Germinal center (tissue), 1 donor: ENCODE measurements around the gene CCDC127.
"Not testable (repeated sequence)": the region's sequence is repeated elsewhere in the genome, so short reads cannot be mapped to it uniquely, and the experiment has no call there.

Experiments used
- DNase-seq: peaks from one replicate; pipeline ENCODE4 v3.0.0; 2012; ENCODE audit warnings: mixed read lengths, low spot score

The CCDC127 gene

DNA sequence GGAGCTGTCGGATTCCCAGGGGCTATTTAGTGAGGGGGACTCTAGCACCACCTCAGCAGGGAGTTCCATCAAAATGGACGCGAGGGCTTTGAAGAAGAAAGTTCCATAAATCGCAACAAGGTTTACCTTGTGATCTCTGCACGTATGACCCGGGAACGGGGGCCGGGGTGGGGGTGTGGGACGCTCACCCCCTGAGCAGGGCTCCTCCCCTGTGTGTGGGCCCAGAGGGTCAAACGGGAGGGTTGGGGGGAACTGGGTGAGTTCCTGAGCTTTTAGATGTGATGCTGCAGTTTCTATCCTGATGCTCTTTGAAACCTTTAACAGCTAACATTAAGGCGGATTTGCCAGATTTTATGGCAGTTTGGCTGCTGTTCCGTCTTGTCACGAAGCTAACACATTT is 45.5 kb downstream of the CCDC127 start:
- DNase-seq, result no peak

DNA sequence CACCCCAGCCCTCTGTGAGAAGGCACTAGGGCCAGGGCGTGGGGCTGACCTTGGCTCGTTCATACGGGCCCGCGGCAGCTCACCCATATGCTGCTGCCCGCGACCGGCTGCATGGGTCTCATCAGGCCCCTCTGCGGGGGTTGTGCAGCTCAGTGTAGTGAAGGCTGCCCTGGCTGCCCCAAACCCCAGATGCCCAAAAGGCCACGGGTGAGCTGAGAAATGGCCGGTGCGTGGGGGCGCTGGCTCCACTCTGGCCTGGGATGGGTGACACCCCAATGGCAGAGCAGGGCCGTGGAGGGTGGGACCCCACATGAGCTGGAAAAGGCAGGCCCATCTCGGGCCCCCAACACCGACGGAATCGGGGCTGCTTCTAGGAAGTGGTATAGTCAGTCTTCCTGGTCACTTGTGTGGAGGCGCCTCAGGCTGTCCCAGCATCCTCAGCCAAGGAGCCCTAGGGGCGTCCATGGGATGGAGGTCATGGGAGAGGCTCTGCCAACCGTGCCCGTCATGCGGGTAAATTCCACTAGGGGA is 46.1 kb downstream of the CCDC127 start:
- DNase-seq, result no peak

DNA sequence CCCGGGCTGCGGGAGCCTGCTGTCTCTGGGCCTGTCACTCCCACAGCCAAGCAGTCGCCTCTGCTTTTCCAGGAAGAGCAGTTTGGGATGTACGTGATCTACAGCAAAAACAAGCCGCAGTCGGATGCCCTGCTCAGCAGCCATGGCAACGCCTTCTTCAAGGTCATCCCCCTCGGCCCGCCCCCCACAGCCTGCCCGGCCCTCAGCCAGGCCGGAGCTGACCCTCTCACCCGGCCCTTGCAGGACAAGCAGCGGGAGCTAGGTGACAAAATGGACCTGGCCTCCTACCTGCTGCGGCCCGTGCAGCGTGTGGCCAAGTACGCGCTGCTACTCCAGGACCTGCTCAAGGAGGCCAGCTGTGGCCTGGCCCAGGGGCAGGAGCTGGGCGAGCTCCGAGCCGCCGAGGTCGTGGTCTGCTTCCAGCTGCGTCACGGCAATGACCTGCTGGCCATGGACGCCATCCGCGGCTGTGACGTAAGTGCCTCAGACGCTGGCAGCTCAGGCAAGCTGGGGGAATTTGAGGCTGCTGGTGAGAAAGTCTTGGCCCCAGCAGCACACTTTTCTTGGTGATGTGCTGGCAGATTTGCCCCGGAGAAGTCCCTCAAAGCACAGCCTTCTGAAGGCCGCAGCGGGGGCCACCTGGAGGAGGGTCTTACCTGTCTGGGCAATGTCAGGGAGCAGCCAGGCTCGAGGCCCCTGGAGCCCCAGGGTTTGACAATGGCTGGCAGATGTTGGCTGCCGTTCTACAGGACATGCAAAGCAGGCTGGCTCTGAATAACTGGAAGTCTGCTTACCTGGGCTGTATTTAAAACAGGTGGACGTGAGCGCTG is 46.8 kb downstream of the CCDC127 start:
- DNase-seq, result no peak

DNA sequence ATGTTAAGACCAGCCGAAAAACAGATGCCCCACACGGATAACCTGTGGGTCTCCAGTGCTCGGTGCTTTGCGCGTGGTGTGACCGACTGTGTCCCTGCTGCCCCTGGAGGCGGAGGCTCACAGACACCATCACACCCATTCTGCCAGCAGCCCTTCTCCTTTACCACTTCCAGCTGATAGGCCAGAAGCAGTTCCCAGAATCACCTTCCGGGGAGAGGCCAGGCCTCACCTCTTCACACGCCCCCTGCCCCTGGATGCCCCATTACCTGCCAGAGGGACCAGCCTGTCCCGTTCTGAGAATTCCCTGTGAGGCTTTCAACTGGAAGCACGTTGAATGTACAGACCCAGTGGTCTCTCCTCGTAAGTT is 48.2 kb downstream of the CCDC127 start:
- DNase-seq, result no peak

DNA sequence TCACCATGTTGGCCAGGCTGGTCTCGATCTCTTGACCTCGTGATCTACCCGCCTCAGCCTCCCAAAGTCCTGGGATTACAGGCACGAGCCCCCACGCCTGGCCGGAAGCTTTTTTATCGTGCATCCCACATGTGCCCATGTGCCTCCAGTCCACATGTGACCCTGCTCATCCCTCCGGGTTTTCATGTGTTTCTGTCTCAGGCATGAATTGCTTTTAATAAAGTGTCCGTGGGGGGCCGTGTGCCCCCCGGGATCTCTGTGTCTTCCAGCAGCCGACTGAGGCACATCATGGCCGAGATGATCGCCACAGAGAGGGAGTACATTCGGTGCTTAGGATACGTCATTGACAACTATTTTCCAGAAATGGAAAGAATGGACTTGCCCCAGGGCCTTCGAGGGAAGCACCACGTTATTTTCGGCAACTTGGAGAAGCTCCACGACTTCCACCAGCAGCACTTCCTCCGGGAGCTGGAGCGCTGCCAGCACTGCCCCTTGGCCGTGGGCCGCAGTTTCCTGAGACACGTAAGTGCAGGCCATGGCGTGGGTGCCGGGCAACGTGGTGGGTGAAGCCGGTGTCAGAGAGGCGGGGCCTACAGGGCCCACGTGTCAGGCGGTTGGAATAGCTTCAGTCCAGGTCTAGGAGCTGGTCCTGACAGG is 48.8 kb downstream of the CCDC127 start:
- no peak for DNase-seq

DNA sequence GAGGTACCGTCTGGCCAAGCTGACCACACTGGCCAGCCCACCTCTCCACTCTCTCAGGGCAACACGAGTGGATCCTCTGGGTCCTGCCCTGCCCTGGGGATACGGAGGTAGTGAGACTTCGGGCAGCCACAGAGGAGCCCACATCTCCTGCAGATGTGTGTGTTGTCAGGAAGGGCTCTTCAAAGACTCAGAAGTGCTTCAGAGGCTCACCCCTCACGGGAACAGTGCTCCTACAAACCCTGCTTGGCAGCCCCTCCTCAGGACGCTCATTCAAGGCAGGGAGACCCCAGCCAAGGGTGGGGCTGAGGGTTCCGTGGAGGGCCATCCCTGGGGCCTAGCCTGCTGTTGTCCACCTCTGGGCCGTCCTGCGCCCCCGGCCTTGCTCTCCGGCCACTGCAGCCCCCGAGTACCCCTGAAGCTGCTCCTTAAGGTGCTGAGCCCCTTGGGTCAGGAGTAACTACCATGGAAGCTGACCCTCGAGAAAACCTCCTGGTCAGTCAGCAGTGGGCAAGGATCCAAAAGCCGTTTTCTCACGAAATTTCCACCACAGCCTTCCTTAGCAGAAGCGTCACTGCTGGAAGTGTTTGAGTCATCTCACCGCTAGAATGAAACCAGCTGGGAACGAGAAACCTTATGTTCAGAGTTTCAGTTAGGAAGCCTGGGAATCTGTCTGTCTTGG is 49.8 kb downstream of the CCDC127 start:
- no peak for DNase-seq

DNA sequence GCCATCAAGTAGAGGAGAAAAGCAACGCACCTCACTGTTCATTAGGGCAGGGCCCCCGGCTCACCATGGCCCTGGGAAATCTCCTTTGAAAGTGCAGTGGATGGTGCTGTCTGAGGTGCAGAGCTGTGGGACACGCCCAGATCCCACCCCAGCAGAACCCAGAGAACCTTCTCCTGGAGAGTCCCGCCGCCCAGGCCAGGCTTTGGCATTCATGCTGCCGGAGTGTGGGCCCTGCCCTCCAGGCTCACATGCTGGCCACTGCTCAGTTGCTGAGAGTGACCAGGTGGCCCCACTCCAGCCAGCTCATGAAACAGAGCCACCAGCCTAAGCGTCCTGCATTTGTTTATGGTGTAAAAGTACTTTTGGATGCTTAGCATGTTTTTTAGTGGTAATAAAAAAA is 50.4 kb downstream of the CCDC127 start:
- no peak for DNase-seq

DNA sequence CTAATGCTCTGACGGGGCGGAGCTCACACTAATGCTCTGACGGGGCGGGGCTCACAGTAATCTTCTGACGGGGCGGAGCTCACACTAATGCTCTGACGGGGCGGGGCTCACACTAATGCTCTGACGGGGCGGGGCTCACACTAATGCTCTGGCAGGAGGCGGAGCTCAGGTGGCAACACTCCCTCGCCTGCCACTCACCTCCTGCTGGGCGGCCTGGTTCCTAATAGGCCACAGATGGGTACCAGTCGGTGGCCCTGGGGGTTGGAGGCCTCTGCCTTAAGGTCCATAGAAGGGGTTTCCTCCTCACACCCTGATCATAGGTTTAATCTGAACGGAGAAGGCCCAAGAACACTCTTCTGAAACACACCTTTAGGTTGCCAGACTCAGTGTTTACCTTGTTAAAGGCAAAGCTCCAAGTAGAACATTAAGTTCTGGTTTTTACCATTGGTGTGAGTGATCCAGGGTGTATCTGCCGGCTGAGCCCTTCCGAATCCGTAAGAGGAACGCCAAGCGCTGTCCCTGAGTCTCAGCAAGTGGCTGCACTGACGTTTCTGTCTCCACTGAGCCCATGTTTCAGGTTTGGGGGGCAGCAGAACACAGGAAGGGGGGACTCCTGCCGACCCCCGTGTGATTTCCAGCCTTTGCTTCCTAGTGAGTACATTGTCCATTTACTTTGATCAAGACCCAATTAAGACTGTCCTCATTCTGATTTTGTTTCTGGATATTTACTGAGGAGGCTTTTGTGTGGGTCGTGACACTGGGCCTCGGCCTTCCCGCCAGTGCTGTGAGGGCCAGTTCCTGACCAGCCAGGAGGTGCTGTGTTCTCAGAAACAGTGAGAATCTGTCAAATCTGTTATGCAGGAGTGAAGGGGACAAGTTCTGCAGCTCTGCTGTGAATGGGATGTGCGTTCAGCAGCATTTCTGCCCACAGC is 51.2 kb downstream of the CCDC127 start:
- no peak for DNase-seq

DNA sequence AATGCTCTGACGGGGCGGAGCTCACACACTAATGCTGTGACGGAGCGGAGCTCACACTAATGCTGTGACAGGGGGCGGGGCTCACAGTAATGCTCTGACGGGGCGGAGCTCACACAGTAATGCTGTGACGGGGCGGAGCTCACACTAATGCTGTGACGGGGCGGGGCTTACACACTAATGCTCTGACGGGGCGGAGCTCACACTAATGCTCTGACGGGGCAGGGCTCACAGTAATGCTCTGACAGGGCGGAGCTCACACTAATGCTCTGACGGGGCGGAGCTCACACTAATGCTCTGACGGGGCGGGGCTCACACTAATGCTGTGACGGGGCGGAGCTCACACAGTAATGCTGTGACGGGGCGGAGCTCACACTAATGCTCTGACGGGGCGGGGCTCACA is 53.2 kb downstream of the CCDC127 start:
- DNase-seq, result not testable (repeated sequence)

DNA sequence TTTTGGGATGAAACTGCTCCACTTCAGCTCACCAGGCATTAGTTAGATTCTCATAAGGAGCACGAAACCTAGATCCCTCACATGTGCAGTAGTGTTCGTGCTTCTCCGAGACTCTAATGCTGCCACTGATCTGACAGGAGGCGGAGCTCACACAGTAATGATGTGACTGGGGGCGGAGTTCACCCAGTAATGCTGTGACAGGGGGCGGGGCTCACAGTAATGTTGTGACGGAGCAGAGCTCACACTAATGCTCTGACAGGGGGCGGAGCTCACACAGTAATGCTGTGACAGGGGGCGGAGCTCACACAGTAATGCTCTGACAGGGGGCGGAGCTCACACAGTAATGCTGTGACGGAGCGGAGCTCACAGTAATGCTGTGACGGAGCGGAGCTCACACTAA is 53.7 kb downstream of the CCDC127 start:
- DNase-seq, result no peak

DNA sequence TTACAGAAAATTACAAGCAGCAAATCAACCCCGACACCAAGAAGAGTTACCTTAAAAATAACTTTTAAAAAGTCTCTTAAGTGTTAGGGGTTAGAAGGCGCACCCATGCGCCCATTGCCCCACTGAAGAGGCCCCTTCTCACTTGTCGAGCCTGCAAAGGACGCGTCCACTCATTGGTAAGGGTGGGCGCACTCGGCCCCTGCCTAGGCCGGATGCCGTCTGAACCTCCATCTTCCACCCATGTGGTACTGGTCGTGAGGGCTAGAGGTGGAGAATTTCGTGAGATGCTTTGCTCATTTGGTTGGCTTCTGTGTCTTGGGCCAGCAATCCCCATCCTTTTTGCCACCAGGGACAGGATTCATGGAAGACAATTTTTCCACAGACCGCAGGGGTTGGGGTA is 54.1 kb downstream of the CCDC127 start:
- DNase-seq, result no peak

DNA sequence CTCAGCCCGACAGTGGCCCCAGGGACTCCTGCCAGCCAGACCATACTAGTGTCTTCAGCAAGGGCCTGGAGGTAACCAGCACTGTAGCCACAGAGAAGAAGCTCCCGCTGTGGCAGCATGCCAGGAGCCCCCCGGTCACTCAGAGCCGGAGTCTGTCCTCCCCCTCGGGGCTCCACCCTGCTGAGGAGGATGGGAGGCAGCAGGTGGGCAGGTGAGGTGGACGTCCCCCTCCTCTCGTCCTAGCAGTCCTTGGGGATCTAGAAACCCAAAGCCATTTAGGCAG is 54.7 kb downstream of the CCDC127 start:
- DNase-seq, result no peak

DNA sequence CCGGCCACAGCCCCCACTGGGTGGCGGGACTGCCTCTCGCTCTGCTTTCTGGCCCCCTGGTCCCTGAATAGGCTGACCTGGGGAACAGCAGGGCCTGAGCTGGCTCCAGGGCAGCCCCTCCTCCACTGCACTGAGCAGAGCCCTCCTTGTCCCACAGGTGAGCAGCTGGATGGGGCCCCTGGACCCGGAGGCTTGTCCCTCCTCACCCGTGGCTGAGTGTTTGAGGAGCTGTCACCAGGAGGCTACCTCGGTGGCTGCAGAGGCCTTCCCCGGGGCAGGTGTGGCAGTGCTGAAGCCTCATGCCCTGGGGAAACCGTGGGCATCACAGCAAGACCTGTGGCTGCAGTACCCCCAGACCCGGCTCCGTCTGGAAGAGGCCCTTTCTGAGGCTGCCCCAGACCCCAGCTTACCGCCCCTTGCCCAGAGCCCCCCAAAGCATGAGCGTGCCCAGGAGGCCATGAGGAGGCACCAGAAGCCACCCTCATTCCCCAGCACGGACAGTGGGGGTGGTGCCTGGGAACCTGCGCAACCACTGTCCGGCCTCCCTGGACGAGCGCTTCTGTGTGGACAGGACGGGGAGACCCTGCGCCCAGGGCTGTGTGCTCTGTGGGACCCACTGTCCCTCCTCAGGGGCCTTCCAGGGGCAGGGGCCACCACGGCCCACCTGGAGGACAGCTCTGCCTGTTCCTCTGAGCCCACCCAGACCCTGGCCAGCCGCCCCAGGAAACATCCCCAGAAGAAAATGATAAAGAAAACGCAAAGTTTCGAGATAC is 55.2 kb downstream of the CCDC127 start:
- DNase-seq, result no peak

DNA sequence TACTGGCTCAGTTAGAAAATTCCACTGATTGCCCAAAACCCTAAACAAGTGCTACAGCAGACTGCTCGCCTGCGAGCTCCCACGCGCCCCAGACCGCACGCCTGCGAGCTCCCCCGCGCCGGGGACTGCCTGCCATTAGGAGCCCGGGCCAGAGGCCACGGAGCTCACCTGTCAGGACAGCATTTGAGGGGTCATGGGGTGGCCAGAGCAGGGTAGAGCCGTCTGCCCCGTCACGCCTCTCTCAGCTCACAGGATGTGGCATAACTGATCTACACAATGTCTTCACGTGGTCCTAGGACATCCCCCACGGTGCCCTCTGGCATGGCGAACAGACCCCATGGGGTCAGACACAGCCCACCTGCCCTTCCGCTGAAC is 55.8 kb downstream of the CCDC127 start:
- no peak for DNase-seq

DNA sequence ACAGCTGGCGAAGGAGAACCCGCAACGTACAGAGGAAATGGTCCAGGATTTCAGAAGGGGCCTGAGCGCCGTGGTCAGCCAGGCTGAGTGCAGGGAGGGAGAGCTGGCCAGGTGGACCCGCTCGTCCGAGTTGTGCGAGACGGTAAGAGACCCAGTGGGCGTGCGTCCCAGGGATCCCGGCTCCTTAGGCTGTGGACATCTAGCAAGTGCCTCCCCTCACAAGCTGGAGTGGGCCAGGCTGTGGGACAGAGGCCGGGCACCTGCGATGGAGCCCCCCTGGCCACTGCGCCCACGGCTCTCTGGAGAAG is 56.2 kb downstream of the CCDC127 start:
- no peak for DNase-seq

DNA sequence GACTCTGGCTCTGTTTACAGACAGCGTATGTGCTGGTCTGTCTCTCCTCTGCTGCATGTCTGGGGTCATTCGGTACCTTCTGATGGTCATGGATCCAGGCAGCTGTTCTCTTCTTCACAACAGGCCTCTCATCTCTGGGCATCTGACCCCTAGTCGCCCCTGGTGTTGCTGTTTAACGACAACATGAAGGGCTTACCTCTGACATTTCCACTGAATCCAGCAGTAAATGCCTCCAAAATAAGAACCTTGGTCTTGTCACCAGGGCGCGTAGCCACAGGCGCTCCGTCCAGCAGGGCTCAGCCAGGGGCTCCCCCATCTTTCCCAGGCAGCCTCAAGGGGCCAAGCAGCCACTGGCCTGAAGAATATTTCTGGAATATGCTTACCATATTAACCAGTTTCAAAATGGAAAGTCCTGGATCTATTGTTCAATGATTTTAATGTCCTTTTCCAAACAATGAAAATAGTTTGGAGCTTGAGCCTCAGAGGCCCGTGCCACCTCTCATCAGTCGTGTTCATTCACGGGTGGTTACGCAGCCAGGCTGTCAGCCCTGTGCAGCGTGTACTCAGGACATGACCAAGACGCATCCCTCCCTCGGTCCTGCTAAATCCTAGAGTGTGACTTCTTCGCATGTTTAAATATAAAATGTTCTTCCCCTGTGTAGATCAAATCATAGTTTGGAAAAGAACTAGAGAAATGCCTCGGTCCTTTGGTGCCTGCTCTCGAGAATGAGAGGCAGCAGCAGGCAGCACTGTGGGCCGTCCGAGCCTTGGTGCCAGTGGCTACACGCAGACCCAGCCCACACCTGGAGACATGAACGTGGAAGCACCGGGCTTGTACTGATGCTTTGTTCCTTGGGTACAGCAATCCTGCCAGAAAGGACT is 56.8 kb downstream of the CCDC127 start:
- no peak for DNase-seq

DNA sequence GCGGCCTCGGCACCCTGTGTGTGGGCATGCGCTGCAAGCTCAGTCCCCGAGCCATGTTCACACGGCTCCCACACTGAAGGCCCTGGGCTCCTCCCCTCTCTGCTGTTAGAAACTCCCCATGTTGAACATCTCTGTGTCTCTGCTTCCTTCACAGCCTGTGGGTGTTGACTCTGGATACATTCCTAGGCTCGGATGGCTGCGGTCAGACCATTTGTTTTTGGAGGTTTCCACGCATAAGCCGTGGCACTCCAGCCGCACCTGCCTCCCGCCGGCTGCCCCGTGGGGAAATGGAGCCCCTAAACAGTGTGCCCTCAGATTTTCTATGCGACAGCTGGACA is 57.8 kb downstream of the CCDC127 start:
- DNase-seq, result no peak

DNA sequence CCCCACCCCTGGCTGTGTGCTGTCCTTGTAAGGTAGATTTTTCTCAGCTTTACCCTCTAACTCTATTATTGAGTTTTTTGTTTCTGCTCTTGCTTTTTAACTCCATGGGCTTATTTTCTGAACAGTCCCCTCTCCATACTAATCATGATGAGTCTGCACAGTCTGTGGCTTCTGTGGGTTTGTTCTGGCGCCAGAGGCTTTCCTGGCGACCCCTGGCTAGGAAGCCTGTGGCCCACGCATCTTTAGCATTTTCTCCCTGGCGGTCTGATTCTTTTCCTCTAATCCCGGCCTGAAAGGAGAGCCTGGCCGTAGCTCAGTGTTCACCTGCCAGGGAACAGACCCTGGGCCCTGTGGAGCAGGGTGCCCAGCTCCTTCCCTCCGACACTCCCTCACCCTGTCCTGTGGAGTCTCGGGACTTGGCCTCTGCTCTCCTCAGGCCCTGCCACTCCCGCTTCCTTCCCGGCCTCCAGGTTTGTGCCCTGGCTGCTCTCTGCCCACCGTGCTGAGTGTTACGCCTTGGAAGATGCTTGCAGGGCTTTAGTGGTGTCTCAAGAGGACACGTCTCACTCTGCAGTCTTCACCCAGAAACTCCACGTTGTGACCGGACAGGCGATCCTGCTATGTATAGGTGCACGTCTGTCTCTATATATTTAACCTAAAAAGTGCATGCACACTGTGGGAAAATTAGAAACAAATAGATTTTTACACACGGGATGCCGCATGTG is 58.3 kb downstream of the CCDC127 start:
- no peak for DNase-seq

DNA sequence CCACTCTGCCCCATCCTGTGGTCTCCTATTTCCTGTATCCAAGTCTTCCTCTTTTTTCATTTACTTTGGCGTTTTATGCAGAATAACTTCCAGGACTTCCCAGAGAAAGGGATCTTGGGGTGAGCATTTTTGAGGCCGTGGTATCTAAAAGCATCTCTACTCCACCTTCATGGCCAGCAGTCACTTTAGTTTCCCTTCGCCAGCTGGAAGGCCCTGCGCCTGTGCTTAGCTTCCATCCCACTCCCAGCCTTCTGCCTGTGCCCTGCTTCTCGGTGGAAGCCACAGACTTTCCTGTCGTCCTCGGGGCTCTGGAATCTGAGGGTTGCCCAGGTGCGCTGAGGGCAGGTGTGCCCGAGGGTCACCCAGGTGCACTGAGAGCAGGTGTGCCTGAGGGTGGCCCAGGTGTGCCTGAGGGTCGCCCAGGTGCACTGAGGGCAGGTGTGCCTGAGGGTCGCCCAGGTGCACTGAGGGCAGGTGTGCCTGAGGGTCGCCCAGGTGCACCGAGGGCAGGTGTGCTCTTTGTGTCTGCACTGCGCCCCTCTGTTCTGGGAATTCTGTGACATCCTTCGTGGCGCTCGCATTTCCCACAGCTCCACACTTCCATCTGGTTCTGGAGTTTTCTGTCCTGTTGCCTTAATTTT is 59.0 kb downstream of the CCDC127 start:
- DNase-seq, result no peak

DNA sequence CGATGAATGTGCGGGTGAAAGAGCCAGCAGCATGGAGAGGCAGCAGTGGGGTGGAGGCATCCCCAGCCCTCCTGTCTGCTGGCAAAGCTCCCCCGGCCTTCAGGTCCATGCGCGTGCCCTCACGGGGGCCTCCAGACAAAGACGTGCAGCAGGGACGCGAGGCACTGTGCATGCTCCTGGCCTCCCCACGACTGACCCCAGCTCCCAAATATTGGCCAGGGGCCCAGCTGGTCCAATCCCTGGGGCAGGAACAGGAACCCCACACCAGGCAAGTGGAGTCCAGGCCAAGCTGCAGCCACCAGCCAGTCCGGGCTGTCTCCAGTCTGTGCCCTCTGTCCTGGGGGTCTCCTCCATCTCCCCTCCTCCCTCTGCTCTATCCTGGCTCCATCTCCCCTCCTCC is 60.2 kb downstream of the CCDC127 start:
- no peak for DNase-seq
